MCF 10A (cell line): Measurements from ENCODE around the gene PUSL1. TPM values are rescaled to one million over a fixed set of nuclear protein-coding genes. Genes with fewer than 3 reads are reported as not detected.
A peak's percentile ranks its signal among the peaks of the same experiment; 100 is the strongest.

Experiments used
- BruUV-seq: library from RNA; stranded (reverse); fragments of 400-500 nt; replicated peaks from 2 replicates; lab custom pipeline; 2021; lab: Mats Ljungman, UMichigan
- CTCF ChIA-PET: fragments of 300-600 bp; sonication (Branson Sonifier 250); formaldehyde crosslinking; extraction: SDS; loops from one replicate; lab custom pipeline; 2021; ENCODE audit warnings: antibody characterized with exemption, inconsistent platforms; lab: Yijun Ruan, JAX
- POLR2A ChIA-PET: fragments of 300-600, 350-650 bp; sonication (Branson Sonifier 250); formaldehyde crosslinking; extraction: SDS; loops from one replicate; lab custom pipeline; 2020; ENCODE audit warnings: antibody characterized with exemption, inconsistent platforms; lab: Yijun Ruan, JAX
- DNase-seq: peaks from one replicate; pipeline ENCODE4 v3.0.0-alpha.2; 2018; ENCODE audit not compliant: unreplicated experiment
- H3K27ac Mint-ChIP-seq: one replicate; pipeline ENCODE4 v1.8.0; 2022; ENCODE audit warnings: mild to moderate bottlenecking, low read depth, mixed read lengths; ENCODE audit not compliant: unreplicated experiment
- H3K27me3 Mint-ChIP-seq: one replicate; pipeline ENCODE4 v1.8.0; 2022; ENCODE audit warnings: mixed read lengths; ENCODE audit not compliant: insufficient read depth, unreplicated experiment
- H3K36me3 Mint-ChIP-seq: one replicate; pipeline ENCODE4 v1.8.0; 2022; ENCODE audit warnings: mild to moderate bottlenecking, moderate library complexity, mixed read lengths; ENCODE audit not compliant: insufficient read depth, unreplicated experiment
- H3K4me1 Mint-ChIP-seq: one replicate; pipeline ENCODE4 v1.8.0; 2022; ENCODE audit warnings: mixed read lengths; ENCODE audit not compliant: insufficient read depth, unreplicated experiment
- H3K4me3 Mint-ChIP-seq: one replicate; pipeline ENCODE4 v1.8.0; 2022; ENCODE audit warnings: mild to moderate bottlenecking, moderate library complexity, mixed read lengths; ENCODE audit not compliant: unreplicated experiment
- H3K9me3 Mint-ChIP-seq: one replicate; pipeline ENCODE4 v1.8.0; 2022; ENCODE audit warnings: mixed read lengths; ENCODE audit not compliant: unreplicated experiment
- intact Hi-C: fragments of 100-400 bp; cut with micrococcal nuclease; formaldehyde crosslinking; loops from 2 replicates; pipeline ENCODE4 v1.14.1; 2022
- total RNA-seq: library from RNA; stranded (reverse); gene quantifications from 2 replicates; pipeline ENCODE4 v1.2.3, GENCODE V29; 2022
- TF ChIP-seq, protein P1 (sequence below): fragments of 200-600 bp; IDR thresholded peaks from one replicate; pipeline ENCODE4 v1.8.0; 2022; ENCODE audit warnings: antibody characterized with exemption, mild to moderate bottlenecking; ENCODE audit not compliant: unreplicated experiment

Gene PUSL1
- total RNA-seq, 1 experiment from 2014 or later = 27.4 TPM

DNA sequence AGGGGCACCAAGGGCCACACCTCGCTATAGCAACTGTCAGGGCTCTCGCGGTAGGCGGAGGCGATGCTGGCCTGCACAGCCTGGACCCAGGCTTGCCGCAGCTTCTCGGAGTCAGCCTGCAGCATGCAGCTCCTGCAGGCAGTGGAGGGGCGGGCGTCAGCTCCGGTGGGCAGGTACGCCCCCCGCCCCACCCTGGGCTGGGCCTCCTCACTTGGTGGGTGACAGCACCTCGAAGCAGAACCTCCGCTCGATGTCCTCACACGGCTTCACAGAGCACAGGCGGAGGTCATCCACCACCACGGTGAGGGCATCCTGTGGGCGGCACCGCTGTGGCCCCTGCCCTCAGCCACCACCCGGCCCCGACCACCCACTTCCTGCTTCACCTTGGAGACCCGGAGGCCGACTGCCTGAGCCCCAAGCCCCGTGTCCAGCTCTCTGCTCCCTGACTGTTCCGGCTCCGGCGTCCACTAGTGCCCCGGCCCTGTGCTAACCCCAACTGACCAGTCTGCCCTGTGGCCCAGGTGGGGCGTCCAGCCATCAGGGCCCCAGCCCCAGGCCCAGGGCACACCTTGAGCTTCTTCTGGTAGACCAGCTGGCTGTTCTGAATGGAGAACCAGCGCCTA is 10.5 kb upstream of the PUSL1 start:
- POLR2A ChIA-PET = no interaction called here
- Mint-ChIP-seq H3K4me3 (no peak overlapping the region), H3K27me3 (no peaks in the 10 kb centered on the region), H3K36me3 (peaks cover 10% of the 10 kb centered on the region), H3K9me3 (no peaks in the 10 kb centered on the region), H3K27ac (no peak overlapping the region), H3K4me1 (no peaks in the 10 kb centered on the region)
- TF ChIP-seq, protein P1, sequence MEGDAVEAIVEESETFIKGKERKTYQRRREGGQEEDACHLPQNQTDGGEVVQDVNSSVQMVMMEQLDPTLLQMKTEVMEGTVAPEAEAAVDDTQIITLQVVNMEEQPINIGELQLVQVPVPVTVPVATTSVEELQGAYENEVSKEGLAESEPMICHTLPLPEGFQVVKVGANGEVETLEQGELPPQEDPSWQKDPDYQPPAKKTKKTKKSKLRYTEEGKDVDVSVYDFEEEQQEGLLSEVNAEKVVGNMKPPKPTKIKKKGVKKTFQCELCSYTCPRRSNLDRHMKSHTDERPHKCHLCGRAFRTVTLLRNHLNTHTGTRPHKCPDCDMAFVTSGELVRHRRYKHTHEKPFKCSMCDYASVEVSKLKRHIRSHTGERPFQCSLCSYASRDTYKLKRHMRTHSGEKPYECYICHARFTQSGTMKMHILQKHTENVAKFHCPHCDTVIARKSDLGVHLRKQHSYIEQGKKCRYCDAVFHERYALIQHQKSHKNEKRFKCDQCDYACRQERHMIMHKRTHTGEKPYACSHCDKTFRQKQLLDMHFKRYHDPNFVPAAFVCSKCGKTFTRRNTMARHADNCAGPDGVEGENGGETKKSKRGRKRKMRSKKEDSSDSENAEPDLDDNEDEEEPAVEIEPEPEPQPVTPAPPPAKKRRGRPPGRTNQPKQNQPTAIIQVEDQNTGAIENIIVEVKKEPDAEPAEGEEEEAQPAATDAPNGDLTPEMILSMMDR = no peak
- CTCF ChIA-PET = interaction anchor here (0.6 to 0.7 kb wide), 3 partner anchors 20 to 180 kb away, joined by 3 read pairs; no protein-coding TSS in a partner anchor
- intact Hi-C loops = loop anchor here (10.0 kb wide), 1 partner anchor 313 kb away; the partner anchor contains the start of gene PERM1
- BruUV-seq = no TSS peak
- DNase-seq = no peak

DNA sequence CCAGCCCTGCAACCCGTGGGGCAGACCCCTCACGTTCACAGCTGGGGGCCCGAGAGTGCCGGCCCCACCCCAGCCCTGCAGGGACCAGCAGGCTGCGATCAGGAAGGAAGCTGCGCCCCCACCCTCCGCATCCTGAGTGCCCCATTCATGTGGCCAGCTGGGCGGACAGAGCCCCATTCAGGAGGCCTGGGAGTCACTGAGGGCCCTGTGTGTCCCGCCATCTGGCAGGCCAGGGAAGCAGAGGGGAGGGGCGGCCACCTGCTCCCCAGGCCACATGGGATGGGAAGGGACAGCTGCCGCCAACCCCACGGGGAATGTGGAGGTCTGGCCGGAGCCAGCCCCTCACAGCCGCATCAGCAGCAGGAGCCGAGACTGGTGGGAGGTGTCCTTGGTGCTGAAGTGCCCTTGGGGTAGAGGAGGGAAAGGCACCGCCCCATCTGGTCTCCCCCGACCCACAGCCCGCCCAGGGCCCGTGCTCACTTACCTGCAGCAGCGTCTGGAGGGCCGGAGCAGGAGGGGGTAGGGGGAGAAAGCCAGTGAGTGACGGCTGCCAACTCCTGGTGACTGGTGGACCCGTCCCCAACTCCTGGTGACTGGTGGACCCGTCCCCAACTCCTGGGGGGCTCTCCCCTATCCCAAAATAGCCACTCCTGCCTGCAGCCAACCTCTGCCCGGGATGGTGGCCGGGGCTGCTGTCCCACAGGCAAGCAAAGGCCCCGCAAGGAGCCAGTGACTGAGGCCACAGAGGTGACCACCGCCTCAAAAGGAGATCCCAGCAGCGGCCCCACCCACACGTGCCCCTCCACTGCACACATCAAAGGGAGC is 9.3 kb upstream of the PUSL1 start:
- BruUV-seq = no TSS peak
- intact Hi-C loops = loop anchor here (10.0 kb wide), 1 partner anchor 314 kb away; the partner anchor contains the start of gene PERM1
- CTCF ChIA-PET = interaction anchor here (0.6 kb wide), 2 partner anchors 24 to 182 kb away, joined by 3 read pairs; no protein-coding TSS in a partner anchor
- peaks cover 6% of the 10 kb centered on the region for H3K36me3 Mint-ChIP-seq
- DNase-seq = no peak
- H3K9me3 Mint-ChIP-seq = no peaks in the 10 kb centered on the region
- no peak overlapping the region for H3K27ac Mint-ChIP-seq
- H3K27me3 Mint-ChIP-seq = no peaks in the 10 kb centered on the region
- POLR2A ChIA-PET = no interaction called here
- no peak overlapping the region for H3K4me3 Mint-ChIP-seq
- H3K4me1 Mint-ChIP-seq = peaks cover 6% of the 10 kb centered on the region
- TF ChIP-seq, protein P1 = no peak

DNA sequence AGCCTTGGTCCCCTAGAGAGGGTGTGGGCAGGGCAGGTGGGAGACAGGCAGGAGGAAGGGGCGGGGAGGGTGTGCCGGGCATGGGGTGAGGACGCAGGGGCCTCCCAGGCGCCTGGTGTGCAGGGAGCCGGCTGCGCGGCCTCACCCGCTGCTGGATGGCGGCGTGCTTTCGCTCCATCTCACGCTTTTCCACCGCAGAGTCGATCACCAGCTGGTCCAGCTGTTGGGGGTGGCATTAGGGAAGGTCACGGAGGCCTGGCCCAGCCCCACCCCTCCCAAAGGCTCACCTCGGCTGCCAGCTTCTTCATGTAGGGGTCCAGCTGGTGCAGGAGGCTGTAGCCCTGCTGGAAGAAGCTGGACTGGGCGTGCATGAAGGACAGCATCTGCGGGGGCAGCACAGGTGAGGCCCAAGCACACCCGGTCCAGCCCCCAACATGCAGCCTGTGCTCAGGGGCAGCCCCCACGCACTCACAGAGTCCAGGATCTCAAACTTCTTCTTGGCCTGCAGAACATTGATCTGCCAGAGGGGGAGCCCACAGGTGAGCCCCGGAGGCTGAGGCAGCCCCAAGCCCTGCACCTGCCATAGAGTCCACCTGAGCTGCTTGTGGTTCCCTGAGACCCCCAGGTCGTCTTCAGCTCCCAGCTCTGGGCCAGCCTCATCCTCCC is 8.6 kb upstream of the PUSL1 start:
- BruUV-seq = no TSS peak
- Mint-ChIP-seq H3K4me1 (peaks cover 11% of the 10 kb centered on the region), H3K27ac (no peak overlapping the region), H3K9me3 (no peaks in the 10 kb centered on the region), H3K27me3 (no peaks in the 10 kb centered on the region), H3K36me3 (peaks cover 9% of the 10 kb centered on the region), H3K4me3 (no peak overlapping the region)
- CTCF ChIA-PET = interaction anchor here (1.0 kb wide), 1 partner anchor 8 kb away, joined by 3 read pairs; no protein-coding TSS in a partner anchor
- POLR2A ChIA-PET = no interaction called here
- intact Hi-C loops = loop anchor here (10.0 kb wide), 1 partner anchor 315 kb away; the partner anchor contains the start of gene PERM1
- TF ChIP-seq, protein P1 = peak; percentile 41
- DNase-seq = no peak
